Inferior parietal cortex (tissue), 1 donor: ENCODE results near the gene CAMTA2.
A peak's percentile ranks its signal among the peaks of the same experiment; 100 is the strongest.

Source experiments
- DNase-seq: peaks from one replicate; pipeline ENCODE4 v3.0.0-alpha.2; 2016; ENCODE audit errors: extremely low spot score

CAMTA2 gene

DNA sequence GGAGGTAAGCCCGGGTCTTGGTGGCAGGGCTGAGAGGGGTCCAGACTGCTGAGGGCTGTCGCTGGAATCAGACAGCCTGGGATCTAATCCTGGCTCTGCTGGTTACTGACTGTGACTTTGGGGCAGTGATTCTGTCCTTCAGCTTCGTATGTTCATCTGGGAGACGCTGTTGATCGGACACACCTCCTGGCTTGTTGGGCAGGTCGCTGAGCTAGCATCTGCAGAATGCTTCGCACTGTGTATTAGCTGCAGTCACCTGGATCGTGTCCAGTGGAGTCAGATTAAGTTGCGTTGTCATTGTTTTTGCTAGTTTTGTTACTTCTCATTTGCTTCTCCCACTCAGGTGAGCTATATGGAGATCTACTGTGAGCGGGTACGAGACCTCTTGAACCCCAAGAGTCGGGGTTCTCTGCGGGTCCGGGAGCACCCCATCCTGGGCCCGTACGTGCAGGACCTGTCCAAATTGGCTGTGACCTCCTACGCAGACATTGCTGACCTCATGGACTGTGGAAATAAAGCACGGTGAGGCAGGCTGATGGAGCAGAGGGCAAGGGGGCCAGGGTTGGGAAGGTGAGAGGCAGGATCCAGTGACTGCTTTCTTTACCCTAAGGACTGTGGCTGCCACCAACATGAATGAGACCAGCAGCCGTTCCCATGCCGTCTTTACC lies 14.8 kb upstream of the CAMTA2 start:
- DNase-seq = no peak

DNA sequence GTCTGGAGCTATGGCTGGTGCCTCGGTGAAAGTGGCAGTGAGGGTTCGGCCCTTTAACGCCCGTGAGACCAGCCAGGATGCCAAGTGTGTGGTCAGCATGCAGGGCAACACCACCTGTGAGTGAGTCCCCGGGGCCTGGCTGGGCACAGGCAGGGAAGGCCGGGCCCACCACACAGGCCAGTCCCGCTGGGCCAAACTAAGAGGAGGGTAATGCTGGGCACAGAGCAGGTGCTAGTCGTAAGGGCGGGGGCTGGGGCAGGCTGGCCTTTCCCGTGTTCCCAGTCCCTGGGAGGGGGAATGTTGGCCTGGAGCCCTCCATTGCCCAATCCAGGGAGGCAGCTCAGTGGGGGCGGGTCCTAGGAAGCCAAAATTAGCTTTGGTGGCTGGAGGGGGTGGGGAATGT lies 12.8 kb upstream of the CAMTA2 start:
- no peak for DNase-seq

DNA sequence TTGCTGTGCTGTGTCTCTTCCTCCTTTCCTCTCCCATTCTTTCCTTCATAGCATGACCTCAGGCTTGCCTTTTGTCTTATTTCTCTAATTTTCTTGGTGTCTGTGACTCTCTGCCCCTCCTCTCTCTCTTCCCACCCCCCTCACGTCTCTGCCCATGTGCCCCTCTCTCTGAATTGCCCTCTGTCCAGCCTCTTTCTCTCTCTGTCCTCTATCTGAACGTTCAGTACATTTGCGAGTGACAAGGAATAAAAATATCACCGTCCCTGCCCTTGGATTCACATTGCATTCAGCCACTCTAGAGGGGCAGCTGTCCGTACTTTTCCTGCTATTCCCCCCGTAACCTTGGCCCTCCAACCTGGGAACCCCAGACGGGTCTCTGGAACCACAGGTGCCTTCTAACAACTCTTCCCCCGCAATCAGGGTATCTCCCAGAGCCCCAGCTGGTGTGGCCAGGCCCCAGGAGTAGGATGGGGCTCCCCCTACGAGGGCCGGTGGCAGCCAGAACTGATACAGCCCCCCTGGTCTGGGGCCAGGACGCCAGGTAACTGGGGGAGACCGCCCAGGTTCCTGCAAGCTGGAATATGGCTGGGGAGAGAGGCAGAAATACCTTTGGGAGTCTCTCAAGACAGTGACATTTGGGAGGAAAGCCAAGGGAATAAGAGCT lies 12.1 kb upstream of the CAMTA2 start:
- no peak for DNase-seq

DNA sequence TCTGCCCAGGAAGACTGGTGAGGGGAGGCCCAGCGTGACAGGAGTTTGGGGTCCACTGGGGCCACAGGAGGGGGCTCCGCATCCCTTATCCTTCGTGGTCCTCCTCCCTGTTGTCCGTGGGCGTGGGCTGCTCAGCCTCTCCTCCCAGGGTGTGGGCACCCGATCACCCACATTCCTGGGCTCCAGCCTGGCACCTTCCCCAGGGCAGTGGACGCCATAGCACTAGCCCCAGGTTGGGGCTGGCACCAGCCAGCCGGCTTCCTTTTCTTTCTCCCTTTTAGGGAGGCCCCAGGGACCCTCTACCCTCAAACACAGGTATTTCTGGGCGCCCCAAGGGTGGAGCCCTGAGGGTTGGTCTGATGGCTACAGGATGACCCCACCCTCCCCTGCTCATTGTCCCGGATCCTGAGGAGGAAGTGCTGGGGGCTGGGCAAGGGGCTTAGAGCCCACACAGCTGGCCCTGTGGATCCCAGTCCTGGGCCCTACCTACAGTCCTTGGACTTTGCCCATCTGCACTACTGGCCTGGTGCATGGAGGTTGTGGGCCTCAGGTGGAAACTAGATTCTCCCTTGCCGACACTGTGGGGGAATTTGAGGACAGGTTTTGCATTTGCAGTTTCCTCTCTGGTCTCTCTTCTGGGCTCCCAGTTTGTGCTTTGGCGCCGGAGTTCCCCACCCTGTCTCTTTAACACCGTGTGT lies 11.4 kb upstream of the CAMTA2 start:
- DNase-seq = no peak

DNA sequence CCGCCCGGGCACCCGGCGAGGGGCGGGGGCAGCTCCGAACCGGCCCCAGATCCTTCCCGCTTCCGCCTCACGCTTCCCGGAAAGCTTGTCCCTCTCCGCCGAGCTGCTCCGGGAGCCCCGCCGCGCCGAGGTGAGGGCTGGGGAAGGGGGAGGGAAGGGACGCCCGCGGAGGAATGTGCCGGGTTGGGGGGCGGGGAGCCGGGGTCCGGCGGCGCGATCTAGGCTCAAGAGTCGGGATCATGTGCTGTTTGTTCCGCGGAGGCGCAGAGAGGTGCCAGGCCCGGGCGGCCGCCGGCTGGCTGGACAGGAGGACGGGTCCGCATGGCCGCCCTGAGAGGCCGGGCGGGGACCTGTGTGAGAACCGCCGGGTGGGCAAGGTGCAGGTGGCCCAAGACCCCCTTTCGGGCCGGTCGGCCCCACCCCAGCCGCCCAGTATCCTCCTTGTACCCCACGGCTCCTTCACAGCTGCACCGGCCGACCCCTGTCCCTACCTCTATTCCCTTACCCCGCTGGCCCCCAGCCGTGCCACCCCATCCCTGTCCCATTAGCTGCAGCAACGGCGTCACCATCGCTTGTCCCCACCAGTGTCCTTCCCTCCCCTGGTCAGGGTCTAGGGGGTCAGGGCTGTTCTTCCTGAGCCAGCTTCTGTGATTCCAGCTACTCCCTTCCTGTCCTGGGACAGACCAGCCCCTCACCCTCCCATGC lies 10.7 kb upstream of the CAMTA2 start:
- no peak for DNase-seq

DNA sequence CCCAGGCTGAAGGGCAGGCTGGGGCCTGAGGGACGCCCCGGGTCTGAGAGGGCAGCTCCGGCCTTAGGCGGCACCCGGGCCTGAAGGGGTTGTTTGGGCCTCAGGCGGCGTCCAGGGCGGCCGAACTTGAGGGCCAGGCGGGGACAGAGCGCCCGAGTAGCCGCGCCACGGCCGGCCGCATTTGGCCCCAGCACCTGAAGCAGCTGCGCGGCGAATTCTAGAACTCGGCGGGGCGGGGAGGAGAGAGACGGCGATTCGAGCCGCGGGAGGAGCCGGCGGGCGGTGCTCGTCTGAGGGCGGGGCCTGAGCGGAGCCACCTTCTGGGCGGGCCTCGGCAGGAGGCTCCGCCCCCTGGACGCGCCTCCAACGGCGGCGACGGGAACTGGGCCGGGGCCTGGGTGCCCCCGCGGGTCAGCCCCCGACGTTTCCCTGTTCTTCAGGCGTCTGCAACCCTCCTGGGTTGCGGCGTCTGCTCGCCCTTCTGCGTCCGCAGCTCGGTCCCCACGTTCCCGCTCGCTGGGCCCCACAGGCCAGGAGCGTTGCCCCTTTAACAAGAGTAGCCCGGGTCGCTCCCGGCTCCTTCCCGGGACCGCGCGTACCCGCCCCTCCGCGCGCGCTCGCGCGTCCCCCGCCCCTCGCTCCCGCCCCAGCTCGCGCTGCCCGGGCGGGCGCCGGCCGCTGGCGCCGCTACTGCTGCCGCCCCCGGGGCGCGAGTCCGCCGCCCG lies 10.0 kb upstream of the CAMTA2 start, which contains the start of the genes INCA1 and KIF1C:
INCA1 (minus strand) TSS at position 221 of the 725 bp plus-strand sequence. CDS start 3,085 bp downstream, outside the sequence.
KIF1C (plus strand) TSS at position 649 of the 725 bp plus-strand sequence. CDS start 2,297 bp downstream, outside the sequence.
- DNase-seq = peak; percentile 88

DNA sequence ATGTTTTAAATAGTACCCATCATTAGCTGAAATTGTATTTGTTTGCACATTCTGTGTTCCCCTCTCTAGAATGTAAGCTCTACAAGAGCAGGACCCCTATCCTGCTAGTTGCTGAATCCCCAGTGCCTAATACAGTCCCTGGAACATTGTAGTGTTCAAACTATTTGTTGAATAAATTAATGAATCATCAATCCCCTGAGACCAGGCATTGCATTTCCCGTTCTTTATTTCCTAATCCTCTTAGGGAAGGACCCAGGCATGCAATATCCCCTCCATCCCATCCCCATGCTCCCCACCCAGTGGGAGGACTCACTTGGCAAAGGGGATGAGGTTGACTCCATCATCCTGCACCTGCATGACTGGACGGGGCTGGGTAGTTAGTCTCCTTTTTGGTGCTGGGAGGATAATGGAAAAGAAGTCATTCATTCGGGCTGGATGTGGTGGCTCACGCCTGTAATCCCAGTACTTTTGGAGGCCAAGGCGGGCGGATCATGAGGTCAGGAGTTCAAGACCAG lies 6.7 kb upstream of the CAMTA2 start:
- DNase-seq = no peak

DNA sequence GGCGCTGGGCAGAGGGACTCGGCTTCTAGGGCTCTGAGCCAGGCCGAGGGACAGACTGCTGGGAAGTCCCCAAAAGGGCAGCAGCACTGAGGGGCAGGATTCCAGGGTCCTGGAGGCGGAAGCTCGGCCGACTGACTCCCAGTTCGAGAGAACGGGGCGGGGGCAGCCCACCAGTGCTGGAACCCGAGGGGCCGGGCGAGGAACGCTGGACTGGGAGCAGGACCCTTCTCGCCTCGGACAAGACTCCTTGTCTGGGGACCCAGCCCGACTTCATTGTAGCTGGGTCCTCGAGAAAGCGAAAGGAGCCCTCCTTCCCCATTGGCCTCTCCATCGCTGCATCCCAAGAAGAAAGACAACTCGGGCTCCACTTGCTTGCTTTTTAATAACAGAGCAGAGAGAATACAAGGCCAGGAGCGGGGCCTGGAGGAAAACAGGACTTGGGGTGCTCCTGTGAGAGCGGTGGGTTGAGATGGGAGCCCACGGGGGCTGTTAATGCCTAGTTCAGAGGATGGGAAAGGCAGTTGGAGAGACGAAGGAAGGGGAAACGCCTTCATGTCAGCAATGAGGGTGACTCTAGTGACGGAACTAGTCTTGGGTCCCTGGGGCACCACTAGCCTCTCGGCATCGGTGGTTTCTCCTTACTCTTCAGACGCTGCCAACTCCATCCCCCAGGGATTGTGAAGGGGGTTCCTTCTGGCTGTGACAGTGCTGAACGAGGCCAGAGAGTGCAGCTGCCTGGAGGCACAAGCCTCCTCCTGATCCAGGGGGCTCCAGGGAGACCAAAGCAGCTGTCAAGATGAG lies 492 bp upstream of the CAMTA2 start:
- DNase-seq = peak; percentile 15

DNA sequence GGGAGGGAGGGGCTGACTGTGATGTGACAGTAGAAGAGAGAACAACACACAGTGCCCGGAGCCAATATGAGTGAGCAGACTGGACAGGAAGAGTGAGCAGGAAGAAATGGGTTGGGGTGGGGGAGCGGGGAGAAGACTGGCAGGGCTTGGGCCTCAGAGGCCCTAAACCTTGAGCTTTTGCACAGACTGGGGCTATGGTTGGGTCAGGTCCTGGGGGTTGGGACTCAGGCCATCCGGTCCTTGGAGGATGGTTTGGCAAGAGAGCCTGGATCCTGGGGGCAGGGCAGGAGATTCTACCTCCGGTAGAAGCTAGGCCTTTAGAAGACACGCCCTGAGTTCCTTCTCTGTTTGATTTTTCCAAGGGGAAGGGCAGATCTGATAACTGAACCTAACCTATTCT lies 1.1 kb downstream of the CAMTA2 start:
- DNase-seq = no peak

DNA sequence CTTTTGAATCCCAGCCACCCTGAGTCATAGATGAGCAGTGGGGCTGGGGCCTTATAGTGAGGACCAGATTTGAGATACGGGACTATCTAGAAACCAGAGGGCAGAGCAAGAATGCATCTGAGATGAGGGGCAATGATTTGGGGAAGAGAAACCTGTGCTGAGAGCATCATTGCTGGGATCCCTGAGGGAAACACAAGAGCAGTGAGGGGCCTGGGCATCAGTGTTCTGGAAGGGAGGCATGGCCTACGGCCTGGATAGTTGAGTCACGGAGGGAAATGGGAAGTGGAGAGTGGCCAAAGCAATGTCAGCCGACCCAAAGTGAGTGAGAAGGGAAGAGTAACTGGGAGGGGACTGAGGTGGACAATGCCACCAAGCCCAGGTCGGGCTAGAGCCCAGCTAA lies 5.2 kb downstream of the CAMTA2 start:
- DNase-seq = no peak

DNA sequence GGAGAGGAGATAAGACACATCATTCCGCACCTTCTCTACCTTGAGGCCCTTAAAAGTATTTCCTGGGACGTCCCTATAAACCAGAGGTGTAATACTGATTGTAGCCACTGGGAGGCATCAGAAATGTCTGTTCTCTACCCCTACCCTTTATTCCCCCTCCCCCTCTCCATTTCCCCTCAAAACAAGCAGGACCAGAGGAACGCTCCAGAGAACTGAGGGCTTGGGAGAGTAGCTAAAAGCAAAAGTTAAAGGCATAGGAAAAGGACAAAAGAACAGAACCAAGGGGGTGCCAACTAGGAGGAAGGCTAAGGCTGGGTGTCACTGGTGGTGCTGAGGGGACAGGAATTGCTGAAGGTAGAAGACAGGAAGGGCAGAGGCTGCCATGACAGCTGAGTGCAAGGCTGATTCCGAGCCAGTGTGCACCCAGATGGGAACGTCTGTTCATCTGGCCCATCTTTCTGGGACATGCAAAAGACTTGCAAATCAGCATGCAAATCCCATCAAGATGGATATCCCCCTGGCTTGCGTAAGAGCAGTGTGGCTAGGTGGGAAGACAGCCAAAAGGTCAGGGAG lies 6.7 kb downstream of the CAMTA2 start:
- DNase-seq = peak; percentile 60

DNA sequence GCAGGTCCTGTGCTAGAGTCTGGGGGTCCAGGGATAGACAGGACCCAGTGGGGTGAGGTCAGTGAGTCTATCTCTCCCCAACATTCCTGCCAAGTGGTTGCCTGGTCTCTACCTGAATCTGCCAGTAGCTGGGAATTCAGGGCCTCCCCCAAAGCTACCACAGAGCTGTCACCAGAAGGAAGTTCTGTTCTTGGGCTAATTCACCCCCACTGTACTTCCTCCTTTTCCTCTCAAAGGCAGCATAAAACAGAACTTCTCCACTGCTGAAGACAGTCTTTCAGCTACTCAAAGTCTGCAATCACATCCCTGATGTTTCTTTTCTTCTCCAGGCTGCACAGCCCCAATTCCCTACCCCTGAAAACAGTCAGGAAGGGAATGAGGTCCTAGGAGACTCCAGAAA lies 8.7 kb downstream of the CAMTA2 start:
- DNase-seq = no peak

DNA sequence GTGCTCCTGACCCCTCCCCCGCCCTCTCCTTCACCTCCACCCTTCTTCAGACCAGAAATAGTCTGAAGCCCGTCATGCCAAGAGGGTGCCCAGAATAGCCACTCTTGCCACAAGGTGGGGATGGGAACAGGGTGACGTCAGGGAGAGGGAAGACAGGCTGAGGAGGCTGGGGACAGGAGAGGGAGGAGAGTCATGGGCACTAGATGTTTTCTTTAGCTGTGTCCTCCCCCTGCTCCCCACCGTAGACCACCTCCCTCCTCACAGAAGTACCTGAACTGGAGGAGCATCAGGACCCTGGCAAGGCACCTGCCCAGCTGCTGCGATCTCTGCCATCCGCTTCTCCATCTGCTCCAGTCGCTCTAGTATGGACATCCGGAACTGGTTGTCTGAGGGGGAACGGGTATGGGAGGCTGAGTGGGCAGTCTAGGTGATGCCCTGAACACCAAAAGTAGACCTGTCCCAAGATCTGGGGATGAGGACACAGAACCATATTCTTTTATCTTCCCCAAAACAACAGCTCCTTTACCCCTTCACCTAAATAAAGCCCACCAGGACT lies 13.3 kb downstream of the CAMTA2 start:
- no peak for DNase-seq

DNA sequence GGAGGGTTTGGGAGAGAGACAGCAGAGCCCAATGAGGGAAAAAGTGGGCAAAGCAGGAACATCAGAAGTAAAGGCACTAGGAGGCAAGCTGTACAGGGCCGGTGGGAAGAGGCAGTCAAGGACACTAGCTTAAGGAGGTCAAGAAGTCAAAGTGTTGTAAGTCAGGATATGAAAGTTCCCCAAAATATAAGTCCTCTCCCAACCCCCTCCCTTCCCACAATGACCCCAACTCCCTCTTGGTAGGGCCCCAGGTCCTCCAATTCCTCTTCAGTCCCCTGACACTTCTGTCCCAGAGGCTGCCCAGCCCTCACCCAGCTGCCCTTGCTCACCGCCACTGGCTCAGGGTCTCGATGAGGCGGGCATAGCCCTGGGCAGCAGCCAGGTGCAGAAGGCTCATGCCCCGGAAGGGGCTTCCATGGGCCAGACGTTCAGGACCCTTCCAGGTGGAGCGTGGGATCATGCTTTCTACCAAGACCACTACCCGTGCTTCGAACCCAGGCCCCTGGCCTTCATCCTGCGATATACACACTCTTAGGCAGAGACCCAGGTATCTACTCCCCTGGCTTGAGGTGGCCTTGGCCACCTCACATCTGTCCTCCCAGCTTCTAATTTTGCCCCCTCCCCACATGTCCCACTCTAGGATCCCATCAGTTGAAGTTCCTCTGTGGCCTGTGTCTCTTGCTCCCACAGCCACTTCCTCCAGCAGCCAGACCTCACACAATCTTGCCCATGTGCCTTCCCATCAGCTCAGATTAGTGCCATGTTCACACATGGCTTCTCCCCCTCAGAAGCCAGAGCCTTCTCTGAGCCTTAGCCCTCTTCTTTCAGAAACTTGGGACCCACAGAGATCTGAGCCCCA lies 14.0 kb downstream of the CAMTA2 start:
- no peak for DNase-seq

DNA sequence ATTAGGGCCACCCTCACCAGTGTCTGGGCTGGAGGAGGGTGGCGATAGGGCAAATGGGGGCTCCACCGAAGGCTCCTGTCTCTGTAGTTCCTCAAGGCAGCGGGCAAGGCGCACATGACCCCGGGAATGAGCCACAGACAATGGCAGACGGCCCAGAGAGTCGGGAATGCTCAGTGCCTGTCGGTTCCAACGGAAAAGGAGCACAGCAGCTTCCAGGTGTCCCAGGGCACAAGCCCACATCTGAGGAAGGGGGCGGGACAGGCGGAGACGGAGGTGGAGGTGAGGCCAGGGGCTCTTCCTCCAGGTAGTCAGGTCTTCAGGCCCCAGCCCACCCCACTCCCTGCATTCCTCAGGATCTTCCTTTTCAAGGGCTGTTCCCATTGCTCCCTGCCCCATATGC lies 14.7 kb downstream of the CAMTA2 start:
- no peak for DNase-seq

DNA sequence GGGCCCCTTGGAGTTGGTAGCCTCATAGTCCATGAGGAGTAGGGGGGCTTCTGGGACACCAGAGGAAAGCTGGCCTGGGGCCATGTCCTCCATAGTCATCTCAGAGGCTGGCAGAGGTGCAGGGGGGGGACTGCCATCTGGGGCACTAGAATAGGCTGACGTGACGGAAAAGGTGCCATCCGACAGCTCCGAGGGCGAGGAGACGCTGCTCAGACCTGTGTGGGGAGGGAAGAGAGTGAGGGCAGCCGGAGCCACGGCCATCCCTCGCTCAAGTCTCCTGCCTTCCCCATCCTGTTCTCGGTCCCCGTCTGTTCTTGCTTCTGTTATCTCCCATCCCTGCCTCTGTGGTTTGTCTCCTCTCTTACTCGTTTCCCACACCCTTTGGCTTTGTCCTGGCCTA lies 15.2 kb downstream of the CAMTA2 start:
- DNase-seq = no peak

DNA sequence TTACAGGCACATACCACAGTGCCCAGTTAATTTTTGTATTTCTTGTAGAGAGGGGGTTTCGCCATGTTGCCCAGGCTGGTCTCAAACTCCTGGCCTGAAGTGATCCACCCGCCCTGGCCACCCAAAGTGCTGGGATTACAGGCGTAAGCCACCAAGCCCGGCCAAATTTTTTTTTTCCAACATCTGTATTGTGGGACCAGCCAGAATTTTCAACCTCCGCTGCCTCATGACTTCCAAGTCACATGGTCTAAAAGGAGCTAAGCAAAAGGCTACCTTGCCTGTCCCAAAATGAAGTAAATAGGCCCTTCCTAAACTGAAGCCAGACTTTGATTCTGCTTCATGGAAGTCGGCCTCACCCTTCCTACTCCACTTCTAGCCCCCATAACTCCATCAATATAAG lies 15.6 kb downstream of the CAMTA2 start:
- DNase-seq = no peak

DNA sequence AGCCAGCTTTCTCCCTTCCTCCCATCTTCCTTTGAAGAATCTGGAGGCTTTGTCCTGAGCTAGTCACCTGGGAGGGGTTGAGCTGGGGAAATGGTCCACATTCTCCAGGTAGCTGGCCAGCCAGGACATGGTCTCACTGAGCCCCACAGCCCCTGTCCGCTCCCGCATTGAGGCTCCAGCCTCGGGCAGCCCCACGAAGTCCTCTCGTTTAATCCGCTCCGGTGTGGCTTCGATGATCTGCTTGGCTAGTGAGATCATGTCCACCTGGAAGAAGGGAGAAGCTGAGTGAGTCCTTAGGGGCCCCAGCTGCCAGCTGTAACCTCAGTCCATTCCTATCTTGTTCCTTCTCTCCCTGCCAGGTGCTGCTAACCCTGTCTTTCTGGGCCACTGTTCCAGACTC lies 17.2 kb downstream of the CAMTA2 start:
- DNase-seq = no peak
